ENCODE data around the gene ANAPC15.
"Not testable (repeated sequence)": the region's sequence is repeated elsewhere in the genome, so short reads cannot be mapped to it uniquely, and the experiment has no call there.

The ANAPC15 gene

GRCh38 chr11:72112143-72112977 lies at the start of gene ANAPC15:
TSS of gene ANAPC15 (minus strand) at chr11:72112695. CDS start at chr11:72111276, 1,419 bp downstream.
- DNase-seq, result peak; percentile 99

GRCh38 chr11:72160319-72160718 lies 47.8 kb upstream of the ANAPC15 start:
- no peak for DNase-seq

GRCh38 chr11:72157131-72157530 lies 44.6 kb upstream of the ANAPC15 start:
- no peak for DNase-seq

GRCh38 chr11:72155751-72156150 lies 43.3 kb upstream of the ANAPC15 start:
- DNase-seq, result no peak

GRCh38 chr11:72154816-72155215 lies 42.3 kb upstream of the ANAPC15 start:
- no peak for DNase-seq

GRCh38 chr11:72153874-72154273 lies 41.4 kb upstream of the ANAPC15 start:
- DNase-seq, result not testable (repeated sequence)

GRCh38 chr11:72150882-72151281 lies 38.4 kb upstream of the ANAPC15 start:
- no peak for DNase-seq

GRCh38 chr11:72146625-72147024 lies 34.1 kb upstream of the ANAPC15 start:
- no peak for DNase-seq

- DNase-seq, result no peak
Measured at GRCh38 chr11:72144807-72145565, 32.5 kb upstream of the ANAPC15 start.

GRCh38 chr11:72142543-72142942 lies 30.0 kb upstream of the ANAPC15 start:
- not testable (repeated sequence) for DNase-seq

- DNase-seq, result not testable (repeated sequence)
Measured at GRCh38 chr11:72142086-72142485, 29.6 kb upstream of the ANAPC15 start.

- DNase-seq, result peak; percentile 27
Measured at GRCh38 chr11:72141066-72141465, 28.6 kb upstream of the ANAPC15 start.

GRCh38 chr11:72140661-72141060 lies 28.2 kb upstream of the ANAPC15 start:
- no peak for DNase-seq

- DNase-seq, result no peak
Measured at GRCh38 chr11:72139500-72139899, 27.0 kb upstream of the ANAPC15 start.

- DNase-seq, result no peak
Measured at GRCh38 chr11:72138821-72139390, 26.4 kb upstream of the ANAPC15 start.

GRCh38 chr11:72136684-72137262 lies 24.3 kb upstream of the ANAPC15 start:
- no peak for DNase-seq

GRCh38 chr11:72135891-72136683 lies 23.6 kb upstream of the ANAPC15 start:
- no peak for DNase-seq

GRCh38 chr11:72135473-72135872 lies 23.0 kb upstream of the ANAPC15 start, which contains the start of gene FOLR3:
TSS of gene FOLR3 (plus strand) at chr11:72135725. CDS start at chr11:72135953, 228 bp downstream.
- not testable (repeated sequence) for DNase-seq

GRCh38 chr11:72132646-72133045 lies 20.2 kb upstream of the ANAPC15 start:
- no peak for DNase-seq

- DNase-seq, result no peak
Measured at GRCh38 chr11:72129381-72129780, 16.9 kb upstream of the ANAPC15 start.

- no peak for DNase-seq
Measured at GRCh38 chr11:72127923-72128322, 15.4 kb upstream of the ANAPC15 start.

- no peak for DNase-seq
Measured at GRCh38 chr11:72125956-72126355, 13.5 kb upstream of the ANAPC15 start.

Measured in stimulated activated CD4-positive, alpha-beta T cell treated with anti-CD3 and anti-CD28 coated beads, Interleukin-1b, Interleukin-23, amount 100 ng/mL, for 48 hours (primary cell).